ENCODE measurements around the gene EIF4EBP2.

The EIF4EBP2 gene

DNA sequence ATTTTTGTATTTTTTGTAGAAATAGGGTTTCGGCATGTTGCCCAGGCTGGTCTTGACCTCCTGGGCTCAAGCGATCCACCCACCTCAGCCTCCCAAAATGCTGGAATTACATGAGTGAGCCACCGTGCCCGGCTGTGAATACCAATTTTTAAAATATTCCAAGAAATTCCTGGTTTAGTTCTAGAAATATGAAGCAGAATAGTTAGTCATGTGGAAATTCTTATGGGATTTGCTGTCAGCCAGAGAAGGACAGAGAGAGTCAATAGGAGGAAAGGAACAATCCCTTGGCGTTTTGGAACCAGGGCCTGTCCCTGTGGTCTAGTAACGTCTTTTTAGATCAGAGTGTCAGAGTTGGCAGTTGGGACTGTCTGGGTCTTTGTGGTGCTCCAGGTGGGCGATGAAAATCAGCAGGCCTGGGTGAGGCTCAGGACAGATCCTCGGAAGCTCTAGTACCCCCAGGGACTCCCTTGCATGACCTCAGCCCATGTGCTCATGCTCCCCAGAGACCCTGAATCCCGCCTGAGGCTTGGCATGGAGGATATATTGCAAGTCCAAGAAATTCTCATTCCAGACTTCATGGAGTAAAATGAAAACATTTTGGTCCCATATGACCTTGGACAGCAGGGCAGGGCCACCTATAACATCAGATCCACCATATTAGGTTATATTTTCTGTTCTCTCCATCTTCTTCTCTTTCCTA, 29.8 kb downstream of the EIF4EBP2 start:
- DNase-seq = no peak

DNA sequence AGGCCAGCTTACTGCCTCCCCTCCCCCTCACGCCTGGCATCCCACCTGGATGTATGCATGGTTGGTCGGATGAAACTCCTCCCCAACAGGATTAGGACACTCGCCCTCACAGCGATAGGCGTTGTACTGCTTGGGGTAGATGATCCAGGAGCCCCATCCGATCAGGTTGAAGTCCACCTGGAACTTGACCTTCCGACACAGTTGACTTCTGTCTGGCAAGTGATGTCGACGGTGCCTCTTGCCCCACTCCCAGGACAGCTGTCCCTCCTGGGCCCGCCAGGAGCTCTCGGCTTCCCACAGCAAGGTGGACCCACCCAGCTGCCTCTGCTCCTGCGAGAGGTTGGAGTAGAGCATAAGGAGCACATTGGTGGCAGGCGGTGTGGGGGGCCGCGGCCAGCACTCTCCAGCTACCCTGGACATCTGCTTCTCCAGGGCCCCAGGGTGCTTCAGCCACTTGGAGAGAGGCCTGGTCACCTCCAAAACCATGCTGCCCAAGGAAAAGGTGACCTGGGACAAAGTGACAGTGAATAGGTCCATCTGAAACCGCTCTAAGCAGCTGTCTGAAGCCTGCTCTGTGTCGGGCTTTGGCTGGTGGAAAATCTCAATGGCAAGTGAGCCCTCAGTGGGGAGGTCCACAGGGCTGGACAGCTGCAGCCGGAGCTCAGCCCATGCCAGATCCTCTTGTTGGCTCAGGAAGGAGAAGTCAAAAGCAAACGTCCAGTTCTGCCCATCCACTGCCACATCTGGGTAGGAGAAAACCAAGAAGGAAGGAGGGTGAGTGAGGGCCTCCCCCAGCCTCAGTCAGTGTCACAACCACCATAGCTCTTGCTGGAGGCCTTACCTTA, 31.5 kb downstream of the EIF4EBP2 start:
- no peak for DNase-seq

DNA sequence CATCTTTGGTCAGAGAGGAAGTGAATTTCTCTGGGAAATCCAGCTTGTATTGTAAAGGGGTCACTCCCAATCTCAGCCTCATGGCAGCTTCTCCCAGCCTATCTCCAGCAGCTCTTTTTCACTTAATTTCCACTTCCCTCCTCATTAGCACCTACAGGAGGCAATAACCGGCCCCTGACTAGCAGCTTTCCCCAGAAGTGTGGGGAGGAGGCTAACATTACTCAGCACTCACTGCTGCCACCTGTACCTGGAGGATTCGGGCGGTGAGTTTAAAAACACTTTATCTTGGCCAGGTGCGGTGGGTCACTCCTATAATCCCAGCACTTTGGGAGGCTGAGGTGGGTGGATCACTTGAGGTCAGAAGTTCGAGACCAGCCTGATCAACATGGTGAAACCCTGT, 33.8 kb downstream of the EIF4EBP2 start:
- DNase-seq = no peak

DNA sequence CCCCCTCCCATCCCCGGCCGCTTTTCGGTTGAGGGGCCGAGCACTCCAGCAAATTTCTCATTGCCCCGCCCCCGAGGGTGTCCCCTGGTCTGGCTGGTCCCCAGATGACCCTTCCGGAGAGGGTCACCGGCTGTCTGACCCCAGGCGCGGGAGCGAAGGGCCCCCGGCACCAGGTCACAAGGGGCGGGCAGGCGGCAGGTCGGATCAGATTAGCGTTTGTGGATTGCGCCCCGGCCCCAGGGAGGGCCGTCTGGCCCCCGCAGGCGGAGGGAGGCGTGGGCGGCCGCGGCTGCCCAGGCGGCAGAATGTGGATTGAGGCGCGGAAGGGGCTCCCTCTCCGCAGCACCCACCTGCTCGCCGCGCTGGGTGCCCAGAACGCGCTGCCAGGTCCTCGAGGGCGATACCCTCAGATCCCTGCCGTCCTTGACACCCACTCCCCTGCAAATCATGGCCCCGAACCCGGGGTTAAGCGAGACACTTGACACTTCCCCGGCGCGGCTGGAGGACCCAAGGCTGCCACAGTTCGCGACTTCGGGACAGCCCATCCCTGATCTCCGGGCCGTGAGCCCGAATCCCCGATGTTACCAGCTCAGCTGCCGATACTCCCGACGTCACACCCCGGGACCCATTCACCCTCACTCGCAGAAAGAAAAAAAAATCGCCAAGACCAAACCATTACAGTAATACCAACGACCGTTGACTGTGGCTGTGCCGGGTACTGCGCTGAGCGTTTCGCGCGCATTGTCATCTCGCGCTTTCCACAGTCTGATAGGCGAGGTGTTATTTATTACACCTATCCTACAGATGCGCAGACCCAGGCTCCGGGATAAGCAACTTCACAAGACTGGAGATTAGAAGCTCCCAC, 36.6 kb downstream of the EIF4EBP2 start:
- no peak for DNase-seq

DNA sequence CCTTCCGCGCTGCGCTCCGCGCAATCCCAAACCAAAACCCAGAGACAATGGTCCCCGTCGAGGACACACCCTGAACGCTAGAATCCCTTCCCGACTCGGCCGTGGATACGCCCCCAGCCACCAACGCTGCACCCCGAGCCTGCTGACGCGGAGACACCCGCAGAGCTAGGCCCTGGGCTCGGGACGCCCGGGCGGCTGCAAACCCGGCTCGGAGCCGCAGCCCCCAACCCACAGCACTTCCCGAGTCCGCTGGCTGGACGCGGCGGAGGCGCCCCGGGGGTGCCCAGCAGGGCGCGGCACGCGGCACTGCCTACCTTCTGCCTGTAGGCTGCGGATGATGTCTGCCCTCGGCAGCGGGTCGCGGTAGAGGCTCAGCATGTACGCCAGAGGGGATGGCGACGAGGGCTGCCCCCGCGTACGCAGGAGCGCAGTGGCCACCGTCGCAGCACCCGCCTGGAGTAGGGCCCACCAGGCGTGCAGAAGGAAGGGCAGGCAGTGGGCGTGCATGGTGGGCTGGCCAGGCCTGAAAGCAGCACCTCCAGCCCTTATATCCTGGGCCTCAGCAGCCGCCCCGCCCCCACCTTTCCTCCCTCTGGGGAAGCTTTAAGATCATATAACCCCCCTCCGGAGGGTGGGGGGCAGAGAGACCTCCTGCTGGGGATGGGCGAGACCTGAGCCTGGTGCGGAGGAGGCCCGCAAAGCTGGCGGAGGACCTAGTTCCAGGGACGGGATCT, 37.4 kb downstream of the EIF4EBP2 start, which contains the start of gene NODAL:
Gene NODAL, minus strand, starts transcription at position 521 of the 734 bp plus-strand sequence. Its CDS starts 14 bp downstream, at position 507.
- DNase-seq = no peak

DNA sequence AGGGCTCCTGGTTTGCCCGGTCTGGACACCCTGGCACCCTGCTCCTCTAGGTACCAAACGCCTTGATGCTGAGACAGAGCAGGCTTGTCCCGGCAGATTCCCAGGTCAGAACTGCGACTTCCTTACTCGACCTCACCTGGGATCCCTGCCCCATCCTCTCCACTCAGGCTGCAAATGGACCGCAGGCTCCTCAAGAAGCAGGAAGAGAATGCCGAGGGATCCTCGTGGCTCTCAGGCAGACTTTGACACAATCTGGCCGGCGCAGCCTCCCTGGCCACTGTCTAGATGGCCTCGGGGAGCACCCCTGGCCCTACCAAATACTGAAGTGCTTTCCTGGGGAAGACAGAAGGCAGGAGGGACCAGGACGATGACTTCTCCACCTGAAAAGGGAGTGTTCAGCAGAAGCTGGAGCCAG, 38.0 kb downstream of the EIF4EBP2 start:
- DNase-seq = no peak

DNA sequence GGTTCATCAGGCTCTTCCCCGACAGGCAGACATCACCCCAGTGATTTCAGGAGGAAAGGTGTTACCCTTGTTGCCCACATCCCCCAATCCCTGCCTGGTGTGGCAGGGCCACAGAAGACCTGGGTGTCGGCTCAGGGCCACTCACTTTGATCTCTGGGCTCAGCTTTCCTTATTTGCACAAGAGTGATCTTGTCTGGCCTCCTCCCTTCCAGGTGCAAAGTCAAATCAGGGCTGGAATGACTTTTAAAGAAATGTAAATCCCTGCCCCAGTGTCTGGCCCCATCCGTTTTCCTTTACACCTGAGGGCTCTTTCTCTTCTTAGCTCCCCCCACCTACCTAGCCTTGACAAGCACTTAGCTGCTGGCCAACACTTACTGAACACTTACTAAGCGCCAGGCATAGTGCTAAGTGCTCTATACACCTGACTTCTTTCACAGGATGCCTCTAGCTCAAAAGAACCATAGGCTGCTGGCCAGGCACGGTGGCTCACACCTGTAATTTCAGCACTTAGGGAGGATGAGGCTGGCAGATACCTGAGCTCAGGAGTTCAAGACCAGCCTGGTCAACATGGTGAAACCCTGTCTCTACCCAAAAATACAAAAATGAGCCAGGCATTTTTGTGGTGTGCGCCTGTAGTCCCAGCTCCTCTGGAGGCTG, 38.5 kb downstream of the EIF4EBP2 start:
- no peak for DNase-seq

DNA sequence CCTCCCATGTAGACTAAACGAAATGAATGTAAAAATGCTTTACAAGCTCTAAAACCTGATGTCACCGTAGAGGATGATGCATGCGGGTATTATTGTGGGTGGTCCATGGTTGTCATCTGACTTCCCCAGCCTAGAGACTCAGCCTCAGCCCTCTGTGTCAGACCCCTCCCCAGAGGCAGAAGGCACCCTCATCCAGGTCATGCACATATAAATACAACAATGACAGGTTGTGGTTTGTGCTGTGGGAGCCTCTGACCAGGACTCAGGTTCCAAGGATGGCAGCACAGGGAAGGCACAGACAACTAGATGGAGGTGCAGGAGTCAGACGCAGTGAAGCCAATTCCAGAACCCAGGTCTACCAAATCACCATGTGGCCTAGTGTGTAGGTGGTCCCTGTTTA, 40.8 kb downstream of the EIF4EBP2 start:
- no peak for DNase-seq

DNA sequence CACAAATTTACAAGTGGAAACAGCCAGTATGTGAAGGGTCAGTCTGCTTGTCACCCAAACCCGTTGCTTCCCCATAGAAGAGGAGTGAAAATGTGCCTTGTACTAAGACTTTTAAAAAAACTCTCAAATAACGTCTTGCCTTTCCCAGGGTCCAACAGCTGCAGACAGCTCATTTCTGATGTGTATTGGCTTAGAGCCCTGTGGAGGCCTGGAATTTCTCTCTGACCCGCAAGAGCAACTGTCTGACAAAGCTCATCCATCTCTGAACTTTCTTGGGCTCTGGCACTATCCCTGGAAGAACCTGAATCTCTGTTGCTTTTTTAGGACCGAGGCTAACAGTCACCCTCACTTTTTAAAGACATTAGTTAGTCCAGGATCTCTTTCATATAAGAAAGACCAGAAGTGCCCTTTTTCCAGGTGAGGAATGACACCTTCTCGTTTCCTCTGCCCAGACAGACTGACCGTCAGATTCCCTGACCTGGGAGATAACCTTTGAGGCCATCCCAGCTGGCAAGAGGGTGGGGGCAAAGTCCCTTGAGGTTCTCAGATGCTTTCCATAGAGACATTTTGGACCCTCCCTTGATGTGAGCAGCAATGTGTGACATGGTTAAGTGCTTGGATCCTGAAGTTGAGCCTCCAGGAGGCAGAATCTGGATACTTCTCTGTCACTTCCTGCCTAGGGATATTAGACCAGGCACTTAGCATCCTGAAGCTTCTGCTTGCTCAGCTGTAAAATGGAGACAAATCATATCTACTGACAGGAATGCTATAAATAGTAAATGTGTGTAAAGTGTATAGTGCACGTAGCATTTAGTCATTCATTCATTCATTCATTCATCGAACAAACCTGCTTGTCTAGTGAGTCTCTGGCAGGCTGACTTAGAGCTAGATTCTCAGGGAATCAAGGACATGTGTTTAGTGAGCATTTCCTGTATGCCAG, 42.0 kb downstream of the EIF4EBP2 start:
- DNase-seq = no peak

DNA sequence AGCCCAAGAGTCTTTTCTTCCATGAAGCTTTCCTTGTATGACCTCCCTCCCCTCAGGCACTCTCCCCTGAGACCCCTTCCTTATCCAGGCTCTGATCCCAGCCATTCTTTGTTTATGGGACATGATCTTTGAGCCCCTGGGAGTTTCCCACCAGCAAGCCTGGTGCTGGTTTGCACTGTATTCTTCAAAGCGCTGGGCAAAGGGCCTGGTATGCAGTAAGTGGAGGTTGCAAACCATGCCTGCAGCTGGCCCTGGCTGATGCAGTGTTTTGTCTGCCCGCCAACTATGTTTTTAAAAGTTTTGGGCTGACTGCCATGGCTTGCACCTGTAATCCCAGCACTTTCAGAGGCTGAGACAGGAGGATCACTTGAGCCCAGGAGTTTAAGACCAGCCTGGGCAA, 44.3 kb downstream of the EIF4EBP2 start:
- DNase-seq = no peak

DNA sequence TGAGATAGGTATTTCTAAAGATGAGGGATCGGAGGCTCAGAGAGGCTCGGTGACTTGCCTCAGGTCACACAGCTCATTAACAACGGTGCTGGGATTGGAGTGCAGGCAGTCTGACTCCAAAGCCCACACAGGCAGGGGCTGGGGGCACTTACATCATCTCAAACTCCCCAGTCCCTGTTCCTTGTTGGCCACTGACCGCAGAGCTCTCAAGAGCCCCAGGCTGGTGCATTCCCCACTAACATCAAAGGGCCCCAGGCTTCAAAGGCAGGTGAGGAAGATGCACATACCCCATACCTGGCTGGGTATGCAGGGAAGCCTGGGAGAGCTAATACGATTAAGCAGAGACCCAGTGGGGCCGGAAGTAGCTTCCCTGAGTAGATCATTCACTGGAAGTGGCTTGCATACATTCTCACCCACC, 51.3 kb downstream of the EIF4EBP2 start:
- no peak for DNase-seq

DNA sequence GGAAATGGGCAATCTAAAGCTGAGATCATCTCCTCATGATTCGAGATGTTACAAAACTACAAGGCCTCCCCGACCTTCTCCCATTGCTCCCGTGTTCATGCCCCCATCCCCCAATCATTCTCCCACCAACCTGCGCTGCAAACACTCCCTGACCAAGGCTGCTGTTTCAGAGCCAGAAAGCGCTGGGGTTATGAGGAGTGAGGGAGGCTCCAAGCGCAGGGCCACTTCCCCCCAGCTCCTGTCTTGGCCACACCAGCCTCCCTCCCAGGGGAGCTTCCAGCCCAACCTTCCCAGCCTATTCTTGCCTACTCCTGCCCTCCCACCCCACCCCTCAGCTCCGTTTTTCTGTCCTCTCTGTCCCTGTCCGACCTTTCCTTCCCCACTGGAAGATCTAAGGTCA, 52.2 kb downstream of the EIF4EBP2 start:
- DNase-seq = no peak

DNA sequence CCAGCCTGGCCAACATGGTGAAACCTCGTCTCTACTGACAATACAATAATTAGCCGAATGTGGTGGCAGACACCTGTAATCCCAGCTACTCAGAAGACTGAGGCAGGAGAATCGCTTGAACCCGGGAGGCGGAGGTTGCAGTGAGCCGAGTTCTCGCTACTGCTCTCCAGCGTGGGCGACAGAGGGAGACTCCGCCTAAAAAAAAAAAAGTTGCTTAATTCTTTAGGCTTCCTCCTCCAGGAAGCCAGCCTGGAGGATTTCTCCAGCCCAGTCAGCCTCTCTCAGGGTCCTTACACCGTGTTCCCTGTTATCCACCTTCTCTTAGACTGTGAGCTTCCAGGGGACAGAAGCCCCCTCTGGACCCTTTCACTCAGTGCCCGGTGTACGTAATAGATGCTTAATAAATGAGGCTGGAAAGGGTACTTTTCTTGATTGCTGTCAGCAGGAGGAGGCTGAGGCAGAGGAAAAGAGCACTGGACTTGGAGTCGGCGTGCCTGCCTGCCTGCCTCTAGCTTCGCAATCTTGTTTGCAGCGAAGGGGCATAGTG, 53.9 kb downstream of the EIF4EBP2 start:
- no peak for DNase-seq

DNA sequence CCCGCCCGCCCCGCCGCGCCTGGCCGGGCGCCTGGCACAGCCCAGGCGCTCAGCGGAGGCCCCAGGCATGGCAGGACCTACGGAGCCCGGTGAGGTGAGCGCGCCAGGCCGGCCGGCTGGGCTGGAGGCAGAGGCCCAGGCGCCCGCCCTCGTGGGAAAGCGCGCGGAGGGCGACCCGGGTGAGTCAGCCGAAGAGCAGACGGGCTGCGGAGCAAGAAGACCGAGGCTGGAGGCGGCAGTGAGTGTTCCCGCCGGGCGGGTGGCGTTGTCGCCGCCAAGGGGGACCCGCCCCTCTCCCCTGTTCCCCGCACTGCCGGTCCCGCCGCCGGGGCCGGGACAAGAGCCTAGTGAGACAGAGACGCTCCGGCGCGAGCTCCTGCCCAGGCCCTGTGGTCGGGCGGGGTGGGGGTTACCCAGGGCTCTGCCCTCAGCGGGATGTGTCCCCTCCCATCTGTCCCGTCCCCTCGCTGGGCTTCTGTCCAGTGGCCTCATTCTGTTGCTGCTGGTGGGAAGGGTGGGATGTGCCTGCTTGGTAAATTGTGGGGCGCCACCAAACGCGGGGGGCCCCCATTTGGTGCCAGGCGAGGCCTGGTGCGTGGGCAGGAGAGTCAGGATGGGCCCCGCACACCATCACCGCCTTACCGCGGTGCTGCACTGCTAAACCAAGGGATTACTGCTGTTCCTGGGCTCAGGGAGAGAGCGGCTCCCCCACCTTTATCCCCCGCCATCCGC, 54.5 kb downstream of the EIF4EBP2 start:
- no peak for DNase-seq

DNA sequence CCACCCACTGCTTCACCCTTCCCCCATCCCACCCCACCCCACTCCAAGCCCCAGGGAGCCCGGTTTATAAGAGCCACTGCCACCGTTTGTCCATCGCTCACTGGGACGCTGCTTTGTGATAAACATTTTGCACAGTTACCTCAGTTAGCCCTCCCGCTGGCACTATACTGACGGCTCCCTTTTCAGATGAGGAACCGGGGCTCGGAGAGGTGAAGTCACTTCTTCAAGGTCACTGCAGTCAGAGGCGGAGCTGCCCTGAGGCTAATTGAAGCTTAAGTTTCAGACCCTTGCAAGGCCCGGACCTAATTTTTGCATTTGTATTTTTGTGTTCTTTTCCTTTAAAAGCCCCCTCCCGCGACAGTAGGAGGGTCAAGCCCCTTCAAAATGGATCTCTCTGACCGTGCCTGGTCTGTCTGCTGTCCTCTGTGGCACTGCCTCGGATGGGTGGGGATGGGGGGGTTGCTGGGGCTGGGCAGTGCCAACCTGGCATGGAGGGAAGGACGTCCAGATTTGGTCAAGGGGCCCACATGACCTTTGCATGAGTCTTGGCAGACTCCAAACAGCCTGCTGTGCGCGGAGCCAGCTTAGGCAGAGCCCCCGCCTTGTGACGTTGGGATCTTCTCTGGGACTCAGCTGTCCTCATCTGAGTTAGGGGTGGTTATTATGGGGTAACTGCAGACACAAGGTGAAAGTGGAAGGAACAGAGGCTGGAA, 55.3 kb downstream of the EIF4EBP2 start:
- DNase-seq = no peak

DNA sequence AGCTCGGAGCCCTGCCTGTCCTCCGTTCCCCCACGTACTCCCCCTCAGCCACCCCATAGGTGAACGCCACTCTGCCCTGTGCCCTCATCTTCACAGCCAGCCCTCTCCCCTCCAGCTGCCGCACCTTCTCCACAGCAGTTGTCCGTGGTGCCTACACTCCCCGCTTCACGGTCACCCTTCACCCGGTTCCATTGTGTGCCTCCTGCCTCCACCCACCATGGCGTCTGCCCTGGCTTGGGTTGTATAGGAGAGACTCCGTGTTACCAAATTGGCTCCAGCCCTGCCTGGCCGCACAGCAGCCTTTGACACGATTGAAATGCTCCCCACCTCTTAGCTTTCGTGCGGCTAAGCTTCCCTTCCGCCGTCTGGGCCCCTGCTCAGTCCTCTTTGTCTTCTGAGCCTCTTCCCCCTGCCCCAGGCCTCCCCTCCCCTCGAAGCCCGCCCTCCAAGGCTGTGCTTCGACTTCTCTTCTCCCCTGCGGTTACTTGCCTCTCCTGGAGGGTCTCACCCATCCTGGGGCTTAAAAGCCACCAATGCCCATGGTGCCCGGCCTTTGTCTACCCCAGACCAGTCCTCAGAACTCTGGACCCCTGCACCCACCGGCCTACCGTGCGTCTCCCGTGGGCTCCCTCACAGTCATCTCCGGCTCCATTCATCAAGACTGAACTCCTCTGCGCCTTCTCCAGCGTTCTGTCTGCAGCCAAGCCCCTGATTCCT, 56.0 kb downstream of the EIF4EBP2 start:
- DNase-seq = no peak

DNA sequence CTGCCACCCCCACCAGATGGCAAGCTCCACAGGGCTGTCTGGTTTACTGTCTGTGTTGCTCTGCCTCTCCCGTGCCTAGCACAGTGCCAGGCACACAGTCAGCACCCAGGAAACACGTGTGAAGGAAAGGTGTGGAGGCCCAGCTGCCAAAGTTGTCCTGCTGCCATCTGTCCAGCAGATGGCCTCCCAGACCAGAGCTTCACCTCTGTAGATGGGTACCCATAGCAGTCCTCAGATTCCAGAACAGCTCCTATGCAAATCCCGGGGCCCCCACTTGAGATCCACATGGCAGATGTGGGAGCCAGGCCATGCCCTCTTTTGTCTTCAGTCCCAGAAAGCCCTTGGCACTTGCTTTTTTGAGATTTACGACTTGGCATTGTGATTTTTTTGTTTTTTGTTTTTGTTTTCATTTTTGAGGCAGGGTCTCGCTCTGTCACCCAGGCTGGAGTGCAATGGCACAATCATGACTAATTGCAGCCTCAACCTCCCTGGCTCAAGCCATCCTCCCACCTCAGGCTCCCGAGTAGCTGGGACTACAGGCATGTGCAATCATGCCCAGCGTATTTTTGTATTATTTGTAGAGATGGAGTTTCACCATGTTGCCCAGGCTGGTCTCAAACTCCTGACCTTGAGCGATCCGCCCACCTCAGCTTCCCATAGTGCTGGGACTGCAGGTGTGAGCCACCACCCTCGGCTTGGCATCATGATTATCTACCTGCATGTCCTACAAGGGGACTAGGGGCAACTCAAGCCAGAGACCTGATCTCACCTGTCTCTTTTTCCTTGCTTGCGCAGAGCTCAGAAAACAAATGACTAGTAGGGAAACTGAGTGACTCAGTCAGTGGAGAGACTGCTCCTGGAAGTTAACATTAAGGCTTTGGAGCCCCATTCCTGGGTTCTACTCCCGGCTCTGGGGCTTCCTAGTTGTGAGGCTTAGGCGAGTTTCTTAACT, 57.7 kb downstream of the EIF4EBP2 start:
- DNase-seq = peak in 1 of 2 experiments; percentile 30

Measured in SW 1271 (cell line).